H1 (cell line): ENCODE data around the gene AGBL4. TPM values are rescaled to one million over a fixed set of nuclear protein-coding genes. Genes with fewer than 3 reads are reported as not detected.

Experiments
- CTCF ChIA-PET: fragments of 300-600 bp; sonication (Branson Sonifier 250); formaldehyde crosslinking; loops from one replicate; lab custom pipeline; 2021; ENCODE audit not compliant: partially characterized antibody; lab: Charles Lee
- POLR2A ChIA-PET: fragments of 300-600 bp; sonication (Branson Sonifier 250); formaldehyde crosslinking; loops from one replicate; lab custom pipeline; 2021; ENCODE audit warnings: inconsistent platforms; ENCODE audit not compliant: partially characterized antibody; lab: Charles Lee
- DNase-seq, 2 experiments: peaks; one replicate each; pipeline versions ENCODE4 v3.0.0 to v3.0.0-alpha.2; 2010 to 2022; ENCODE audit warnings: low spot score in 2 of 2, low read depth in 1 of 2, mixed read lengths in 1 of 2
- FAIRE-seq: peaks from 2 replicates; lab custom pipeline; 2011; peaks lifted over from hg19 to GRCh38; lab: Jason Lieb, UNC
- H2AFZ ChIP-seq: 2 replicates; pipeline ENCODE4 v1.8.1; 2012; ENCODE audit warnings: low read length, inconsistent platforms
- H2AK5ac ChIP-seq: 2 replicates; pipeline ENCODE4 v1.6.1; 2013; ENCODE audit warnings: low read depth, low read length
- H2BK120ac ChIP-seq: replicated peaks from 2 replicates; pipeline ENCODE3; 2013; ENCODE audit warnings: low read depth, low read length, inconsistent platforms
- H2BK12ac ChIP-seq: 2 replicates; pipeline ENCODE4 v1.6.1; 2013; ENCODE audit warnings: low read depth, low read length
- H2BK15ac ChIP-seq: 2 replicates; pipeline ENCODE4 v1.6.1; 2013; ENCODE audit warnings: low read length
- H2BK20ac ChIP-seq: 2 replicates; pipeline ENCODE4 v1.6.1; 2013; ENCODE audit warnings: low read length
- H2BK5ac ChIP-seq: 2 replicates; pipeline ENCODE4 v1.6.1; 2013; ENCODE audit warnings: low read depth, low read length
- H3K14ac ChIP-seq: 2 replicates; pipeline ENCODE4 v1.6.1; 2013; ENCODE audit warnings: inconsistent platforms; ENCODE audit not compliant: insufficient read length
- H3K18ac ChIP-seq: 2 replicates; pipeline ENCODE4 v1.6.1; 2013; ENCODE audit warnings: low read length; ENCODE audit errors: extremely low read depth
- H3K23ac ChIP-seq: 2 replicates; pipeline ENCODE4 v1.6.1; 2013; ENCODE audit warnings: inconsistent platforms; ENCODE audit not compliant: insufficient read length
- H3K23me2 ChIP-seq: 2 replicates; pipeline ENCODE4 v1.6.1; 2013; ENCODE audit warnings: low read depth, low read length
- H3K27ac ChIP-seq: 2 replicates; pipeline ENCODE4 v1.6.1; 2011; ENCODE audit warnings: low read depth, low read length, inconsistent platforms
- H3K27me3 ChIP-seq, 4 experiments: replicated peaks in 1 of 4; 1 replicate in 1 of 4; 2 replicates in 3 of 4; pipeline versions ENCODE4 v1.6.1 to v1.8.1; 2011 to 2013; ENCODE audit warnings: low read length in 3 of 4, mild to moderate bottlenecking in 3 of 4, inconsistent platforms in 2 of 4, mixed read lengths in 2 of 4, moderate library complexity in 1 of 4; ENCODE audit not compliant: control insufficient read depth in 3 of 4, insufficient read depth in 3 of 4; ENCODE audit errors: extremely low read depth in 1 of 4
- H3K36me3 ChIP-seq, 4 experiments: 2 replicates each; pipeline versions ENCODE4 v1.6.1 to v1.8.1; 2011 to 2013; ENCODE audit warnings: mild to moderate bottlenecking in 4 of 4, low read length in 3 of 4, moderate library complexity in 2 of 4, control low read depth in 1 of 4, inconsistent platforms in 1 of 4; ENCODE audit not compliant: insufficient read depth in 4 of 4, control insufficient read depth in 2 of 4
- H3K4ac ChIP-seq: replicated peaks from 2 replicates; pipeline ENCODE3; 2013; ENCODE audit warnings: low read length, low read depth, mixed read lengths, inconsistent platforms; ENCODE audit not compliant: insufficient read length
- H3K4me1 ChIP-seq, 4 experiments: replicated peaks in 1 of 4; 1 replicate in 1 of 4; 2 replicates in 3 of 4; pipeline versions ENCODE4 v1.6.1 to v1.8.1; 2011 to 2013; ENCODE audit warnings: low read length in 3 of 4, inconsistent platforms in 2 of 4, mixed read lengths in 1 of 4; ENCODE audit not compliant: insufficient read depth in 4 of 4, control insufficient read depth in 3 of 4
- H3K4me2 ChIP-seq, 2 experiments: 2 replicates each; pipeline versions ENCODE4 v1.6.1 to v1.8.1; 2011 to 2013; ENCODE audit warnings: low read depth in 2 of 2, low read length in 2 of 2, control low read depth in 1 of 2, inconsistent platforms in 1 of 2, mild to moderate bottlenecking in 1 of 2; ENCODE audit not compliant: insufficient read depth in 1 of 2
- H3K4me3 ChIP-seq, 4 experiments: fragments of 200-600, 300-600 bp in 1 of 4; sonication (generic), shearing (Covaris generic), sonication (Bioruptor Twin) in 1 of 4; 2 replicates each; pipeline versions ENCODE4 v1.5.1 to v1.8.1; 2011 to 2016; ENCODE audit warnings: low read length in 4 of 4, low read depth in 3 of 4, control low read depth in 2 of 4, inconsistent platforms in 2 of 4, mild to moderate bottlenecking in 2 of 4, mixed read lengths in 1 of 4, moderate library complexity in 1 of 4; ENCODE audit not compliant: insufficient read depth in 2 of 4; ENCODE audit errors: extremely low read depth in 1 of 4
- H3K56ac ChIP-seq: replicated peaks from 2 replicates; pipeline ENCODE3; 2013; ENCODE audit warnings: low read depth, mild to moderate bottlenecking, mixed read lengths, low read length, inconsistent platforms; ENCODE audit not compliant: insufficient read length
- H3K79me1 ChIP-seq: 2 replicates; pipeline ENCODE4 v1.6.1; 2013; ENCODE audit warnings: low read depth, low read length, control low read depth
- H3K79me2 ChIP-seq, 2 experiments: 2 replicates each; pipeline versions ENCODE4 v1.6.1 to v1.8.1; 2012 to 2013; ENCODE audit warnings: low read length in 2 of 2, mild to moderate bottlenecking in 2 of 2, inconsistent platforms in 1 of 2; ENCODE audit not compliant: insufficient read depth in 2 of 2, control insufficient read depth in 1 of 2
- H3K9ac ChIP-seq, 4 experiments: replicated peaks in 1 of 4; 1 replicate in 1 of 4; 2 replicates in 3 of 4; pipeline versions ENCODE4 v1.6.1 to v1.8.1; 2011 to 2013; ENCODE audit warnings: low read depth in 3 of 4, low read length in 3 of 4, control low read depth in 2 of 4, mild to moderate bottlenecking in 2 of 4, moderate library complexity in 2 of 4, inconsistent platforms in 1 of 4; ENCODE audit errors: extremely low read depth in 1 of 4
- H3K9me3 ChIP-seq, 2 experiments: 2 replicates each; pipeline versions ENCODE4 v1.6.1 to v1.8.1; 2012 to 2013; ENCODE audit warnings: mild to moderate bottlenecking in 2 of 2, moderate library complexity in 2 of 2, control low read depth in 1 of 2, inconsistent platforms in 1 of 2, low read depth in 1 of 2, low read length in 1 of 2, mixed read lengths in 1 of 2; ENCODE audit not compliant: insufficient read depth in 2 of 2
- H4K20me1 ChIP-seq, 2 experiments: replicated peaks in 1 of 2; 2 replicates each; pipeline versions ENCODE3 to v1.8.1; 2011 to 2013; ENCODE audit warnings: inconsistent platforms in 2 of 2, low read length in 2 of 2, mild to moderate bottlenecking in 1 of 2; ENCODE audit not compliant: insufficient read depth in 2 of 2, control insufficient read depth in 1 of 2
- H4K5ac ChIP-seq: 2 replicates; pipeline ENCODE4 v1.6.1; 2013; ENCODE audit warnings: low read length, low read depth, mixed read lengths, inconsistent platforms; ENCODE audit not compliant: insufficient read length
- H4K8ac ChIP-seq: 2 replicates; pipeline ENCODE4 v1.8.0; 2013; ENCODE audit warnings: mild to moderate bottlenecking, moderate library complexity, low read length, inconsistent platforms; ENCODE audit not compliant: insufficient read depth; ENCODE audit errors: extremely low read depth
- H4K91ac ChIP-seq: replicated peaks from 2 replicates; pipeline ENCODE3; 2013; ENCODE audit warnings: low read length, mixed read lengths, inconsistent platforms; ENCODE audit not compliant: insufficient read length
- CHD2 ChIP-seq: IDR thresholded peaks from 2 replicates; pipeline ENCODE4 v1.6.1; 2012; ENCODE audit warnings: low read length, improper control_type of control experiment
- EGR1 ChIP-seq: IDR thresholded peaks from 2 replicates; pipeline ENCODE4 v1.6.1; 2011; ENCODE audit warnings: low read depth, low read length, borderline replicate concordance
- POLR2AphosphoS5 ChIP-seq: IDR thresholded peaks from 2 replicates; pipeline ENCODE4 v1.6.1; 2011; ENCODE audit warnings: low read depth, low read length
- SP1 ChIP-seq: IDR thresholded peaks from 2 replicates; pipeline ENCODE4 v1.6.1; 2011; ENCODE audit warnings: low read depth, low read length
- WGBS, 2 experiments: shearing (Covaris generic) in 1 of 2; methylation state at CpG; one replicate each; pipeline versions ENCODE4 v1.1.6 to v1.1.7; 2013 to 2015; ENCODE audit warnings: low lambda C conversion rate in 2 of 2, mixed read lengths in 2 of 2, inconsistent platforms in 1 of 2, low coverage in 1 of 2, missing lambda C conversion rate in 1 of 2; ENCODE audit not compliant: insufficient replicate concordance in 2 of 2, insufficient coverage in 1 of 2, insufficient read length in 1 of 2; ENCODE audit errors: extremely low coverage in 1 of 2, missing lambda C conversion rate in 1 of 2; 5-methylcytosine and 5-hydroxymethylcytosine counted together
- polyA plus RNA-seq, 7 experiments: library from polyadenylated mRNA; depleted of rRNA in 3 of 7; stranded (reverse) in 5 of 7; unstranded in 2 of 7; fragments of >200 nt in 5 of 7; fragments of 200-250 nt in 2 of 7; gene quantifications; 1 replicate in 5 of 7; 2 replicates in 1 of 7; 4 replicates in 1 of 7; pipeline versions ENCODE4 v1.2.1 to v1.2.3, GENCODE V29; 2011 to 2013; ENCODE audit warnings: missing spikeins in 2 of 7, mixed read lengths in 2 of 7
- total RNA-seq: library from RNA; stranded (reverse); fragmentation: NEBNext Ultra II Directional; extraction: Animal tissue kit (Norgen Biotek cat#: 25700); gene quantifications from 2 replicates; pipeline ENCODE4 v1.2.1, GENCODE V29; 2021

The AGBL4 gene
- total and polyA plus RNA-seq, 2 of the 8 experiments (the other 6 are each of a cell fraction or from before 2014, with no cell fraction given) = 0.41 to 0.45 TPM

GRCh38 chr1:49294539-49294938, 729.2 kb downstream of the AGBL4 start:
- H2AFZ ChIP-seq = no peak overlapping the region
- no peaks in the 10 kb centered on the region for H3K23me2 ChIP-seq
- H3K36me3 ChIP-seq = no peaks in the 10 kb centered on the region
- TF ChIP-seq CHD2 = no peak
- no peak for TF ChIP-seq SP1
- no peak for TF ChIP-seq EGR1
- no peak for TF ChIP-seq POLR2AphosphoS5
- H3K18ac ChIP-seq = no peak overlapping the region
- no peak overlapping the region for H2BK15ac ChIP-seq
- no peak overlapping the region for H2AK5ac ChIP-seq
- FAIRE-seq (no peak), DNase-seq (no peak)
- H2BK5ac ChIP-seq = no peak overlapping the region
- H3K9me3 ChIP-seq = peaks cover 77 to 82% of the 10 kb centered on the region in 2 experiments
- no peak overlapping the region for H2BK120ac ChIP-seq
- H3K9ac ChIP-seq = no peak overlapping the region
- no peak overlapping the region for H3K56ac ChIP-seq
- H3K23ac ChIP-seq = no peak overlapping the region
- H3K27me3 ChIP-seq = no peaks in the 10 kb centered on the region
- H3K4me2 ChIP-seq = no peak overlapping the region
- H4K8ac ChIP-seq = no peak overlapping the region
- 95% methylated on average over 2 of the region's 2 CpGs; no CpG with 5 or more reads in 1 of the 2 experiments for WGBS, 2 experiments
- no peak overlapping the region for H2BK12ac ChIP-seq
- no peak overlapping the region for H4K91ac ChIP-seq
- no peak overlapping the region for H2BK20ac ChIP-seq
- H3K4me3 ChIP-seq = no peak overlapping the region
- H3K4me1 ChIP-seq = no peaks in the 10 kb centered on the region; a peak in 1 of 7 replicates
- CTCF ChIA-PET = no interaction called here
- H3K14ac ChIP-seq = no peak overlapping the region
- POLR2A ChIA-PET = no interaction called here
- H3K79me2 ChIP-seq = no peaks in the 10 kb centered on the region
- H4K5ac ChIP-seq = no peak overlapping the region
- H4K20me1 ChIP-seq = no peaks in the 10 kb centered on the region
- no peaks in the 10 kb centered on the region for H3K79me1 ChIP-seq
- no peak overlapping the region for H3K4ac ChIP-seq
- H3K27ac ChIP-seq = no peak overlapping the region
